ENCODE data around the gene TRIM40.

Gene TRIM40

DNA sequence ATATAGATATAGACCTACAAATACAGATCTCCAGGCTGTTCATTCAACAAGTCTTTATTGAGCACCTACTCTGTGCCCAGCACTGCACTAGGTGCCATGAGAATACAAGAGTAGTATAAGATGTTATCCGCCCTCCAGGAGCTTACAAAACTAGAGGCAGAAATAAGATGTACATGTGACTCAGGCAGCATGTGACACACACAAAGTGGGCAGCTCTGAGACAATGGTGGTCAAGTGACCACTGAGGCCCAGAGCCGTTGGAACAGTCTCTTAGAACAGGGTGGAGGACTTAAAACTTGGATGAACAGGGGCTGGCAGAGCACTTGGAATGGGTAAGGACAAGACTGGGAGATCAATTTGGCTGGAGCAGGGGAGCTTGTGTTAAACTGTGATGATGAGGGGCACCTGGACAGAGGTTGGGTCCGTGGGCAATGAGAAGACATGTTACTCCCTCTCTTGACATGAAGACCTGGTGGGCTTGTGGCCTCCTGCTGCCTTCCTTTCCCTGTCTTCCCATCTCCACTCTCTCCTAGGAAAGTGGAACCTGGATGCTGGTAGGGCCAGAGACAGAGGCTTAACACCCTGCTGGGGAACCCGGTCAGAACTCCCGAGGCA lies 48.6 kb downstream of the TRIM40 start:
- Histone ChIP-seq H3K4me1 (ENCODE audit: low read length) (no peaks in the 10 kb centered on the region), H3K9ac (ENCODE audit: low read length) (no peak overlapping the region), H4K20me1 (ENCODE audit: insufficient read depth, low read length) (no peaks in the 10 kb centered on the region), H3K27me3 (replicated peaks; ENCODE audit: insufficient read depth, low read length) (no peaks in the 10 kb centered on the region), H3F3A (ENCODE audit: insufficient read depth, low read length) (no peaks in the 10 kb centered on the region), H3K4me2 (ENCODE audit: low read depth, low read length) (no peak overlapping the region), H3K9me3 (replicated peaks; ENCODE audit: insufficient read depth, low read length) (no peaks in the 10 kb centered on the region), H2AFZ (ENCODE audit: low read length) (no peak overlapping the region), H3K79me2 (ENCODE audit: low read length) (no peaks in the 10 kb centered on the region), H3K36me3 (replicated peaks; ENCODE audit: insufficient read depth, low read length) (no peaks in the 10 kb centered on the region), H3K4me3 (ENCODE audit: low read length) (no peak overlapping the region), H3K27ac (ENCODE audit: low read length) (no peak overlapping the region), H3K9me2 (replicated peaks; ENCODE audit: insufficient read depth, low read length) (no peaks in the 10 kb centered on the region)
- TF ChIP-seq EZH2 (optimal IDR thresholded peaks at IDR 0.05; ENCODE audit: low read depth, low read length): no peak
- no peak for TF ChIP-seq EZH2phosphoT487 (IDR thresholded peaks at IDR 0.05; ENCODE audit: low read length)
- TF ChIP-seq, protein P1, sequence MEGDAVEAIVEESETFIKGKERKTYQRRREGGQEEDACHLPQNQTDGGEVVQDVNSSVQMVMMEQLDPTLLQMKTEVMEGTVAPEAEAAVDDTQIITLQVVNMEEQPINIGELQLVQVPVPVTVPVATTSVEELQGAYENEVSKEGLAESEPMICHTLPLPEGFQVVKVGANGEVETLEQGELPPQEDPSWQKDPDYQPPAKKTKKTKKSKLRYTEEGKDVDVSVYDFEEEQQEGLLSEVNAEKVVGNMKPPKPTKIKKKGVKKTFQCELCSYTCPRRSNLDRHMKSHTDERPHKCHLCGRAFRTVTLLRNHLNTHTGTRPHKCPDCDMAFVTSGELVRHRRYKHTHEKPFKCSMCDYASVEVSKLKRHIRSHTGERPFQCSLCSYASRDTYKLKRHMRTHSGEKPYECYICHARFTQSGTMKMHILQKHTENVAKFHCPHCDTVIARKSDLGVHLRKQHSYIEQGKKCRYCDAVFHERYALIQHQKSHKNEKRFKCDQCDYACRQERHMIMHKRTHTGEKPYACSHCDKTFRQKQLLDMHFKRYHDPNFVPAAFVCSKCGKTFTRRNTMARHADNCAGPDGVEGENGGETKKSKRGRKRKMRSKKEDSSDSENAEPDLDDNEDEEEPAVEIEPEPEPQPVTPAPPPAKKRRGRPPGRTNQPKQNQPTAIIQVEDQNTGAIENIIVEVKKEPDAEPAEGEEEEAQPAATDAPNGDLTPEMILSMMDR (IDR thresholded peaks at IDR 0.05; ENCODE audit: low read length): no peak
- no peak for DNase-seq

DNA sequence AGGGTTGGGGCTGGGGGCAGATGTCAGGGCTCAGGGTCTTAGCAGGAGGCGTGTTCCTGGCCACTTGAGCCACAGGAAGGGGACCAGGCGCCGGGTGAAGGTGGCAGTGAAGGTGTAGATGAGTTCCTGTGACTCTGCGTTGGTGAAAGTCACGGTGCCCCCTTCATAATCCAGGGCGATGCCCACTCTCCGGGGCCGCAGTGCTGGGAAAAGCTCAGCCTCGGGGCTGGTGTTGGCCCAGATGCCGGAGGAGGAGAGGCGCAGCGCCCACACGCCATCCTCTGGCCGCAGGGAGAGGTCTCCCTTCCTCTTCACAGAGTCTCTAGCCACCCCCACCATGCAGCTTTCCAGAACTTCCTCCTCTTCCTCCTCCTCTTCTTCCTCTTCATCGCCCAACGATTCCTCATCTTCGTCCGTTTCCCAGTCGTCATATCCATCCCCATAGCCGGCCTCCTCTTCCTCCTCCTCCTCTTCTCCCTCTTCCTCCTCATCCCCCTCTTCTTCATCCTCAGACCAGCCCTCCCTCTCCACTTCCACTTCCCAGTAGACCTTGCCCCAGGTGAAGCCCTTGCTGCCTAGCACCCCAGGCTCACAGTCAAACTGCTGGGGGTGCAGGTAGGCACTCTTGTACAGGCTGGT lies 50.0 kb downstream of the TRIM40 start:
- no peaks in the 10 kb centered on the region for H3K9me2 ChIP-seq (replicated peaks; ENCODE audit: insufficient read depth, low read length)
- DNase-seq: no peak
- H3K4me2 ChIP-seq (ENCODE audit: low read depth, low read length): no peak overlapping the region
- no peaks in the 10 kb centered on the region for H4K20me1 ChIP-seq (ENCODE audit: insufficient read depth, low read length)
- H3K9ac ChIP-seq (ENCODE audit: low read length): no peak overlapping the region
- H3K79me2 ChIP-seq (ENCODE audit: low read length): no peaks in the 10 kb centered on the region
- H3K27me3 ChIP-seq (replicated peaks; ENCODE audit: insufficient read depth, low read length): no peaks in the 10 kb centered on the region
- 0 out of 2 replicates have a peak, but pooled peaks cover 3% of the 10 kb centered on the region for H3K36me3 ChIP-seq (replicated peaks; ENCODE audit: insufficient read depth, low read length)
- no peak overlapping the region for H3K27ac ChIP-seq (ENCODE audit: low read length)
- H3K9me3 ChIP-seq (replicated peaks; ENCODE audit: insufficient read depth, low read length): no peaks in the 10 kb centered on the region
- TF ChIP-seq EZH2 (optimal IDR thresholded peaks at IDR 0.05; ENCODE audit: low read depth, low read length): no peak
- TF ChIP-seq EZH2phosphoT487 (IDR thresholded peaks at IDR 0.05; ENCODE audit: low read length): no peak
- TF ChIP-seq, protein P1 (IDR thresholded peaks at IDR 0.05; ENCODE audit: low read length): no peak
- no peak overlapping the region for H2AFZ ChIP-seq (ENCODE audit: low read length)
- no peaks in the 10 kb centered on the region for H3F3A ChIP-seq (ENCODE audit: insufficient read depth, low read length)
- no peak overlapping the region for H3K4me3 ChIP-seq (ENCODE audit: low read length)
- no peaks in the 10 kb centered on the region for H3K4me1 ChIP-seq (ENCODE audit: low read length)

DNA sequence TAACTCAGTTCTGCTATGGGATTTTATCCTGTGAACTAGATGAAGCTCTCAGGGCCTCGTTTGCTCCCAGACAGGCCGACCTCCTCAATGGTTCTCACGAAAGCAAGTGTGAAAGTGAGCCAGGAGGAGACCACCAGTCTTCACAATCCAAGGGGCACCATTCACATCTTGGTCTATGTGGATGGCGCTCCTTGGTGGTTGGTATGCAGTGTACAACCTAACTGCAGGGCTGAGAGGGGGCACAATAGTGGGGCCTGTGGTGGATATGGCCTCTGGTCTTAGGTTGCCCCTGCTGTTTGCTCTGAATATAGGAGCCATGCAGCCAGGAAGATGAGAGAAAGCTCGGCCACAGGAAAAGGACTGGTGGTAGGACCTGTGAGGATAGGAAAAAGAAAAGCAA lies 52.6 kb downstream of the TRIM40 start:
- DNase-seq: no peak
- Histone ChIP-seq H3K4me1 (ENCODE audit: low read length) (no peaks in the 10 kb centered on the region), H3K4me2 (ENCODE audit: low read depth, low read length) (no peak overlapping the region), H3F3A (ENCODE audit: insufficient read depth, low read length) (no peaks in the 10 kb centered on the region), H3K79me2 (ENCODE audit: low read length) (no peaks in the 10 kb centered on the region), H4K20me1 (ENCODE audit: insufficient read depth, low read length) (no peaks in the 10 kb centered on the region), H3K36me3 (replicated peaks; ENCODE audit: insufficient read depth, low read length) (0 out of 2 replicates have a peak, but pooled peaks cover 3% of the 10 kb centered on the region), H3K27ac (ENCODE audit: low read length) (no peak overlapping the region), H3K9me3 (replicated peaks; ENCODE audit: insufficient read depth, low read length) (no peaks in the 10 kb centered on the region), H3K9me2 (replicated peaks; ENCODE audit: insufficient read depth, low read length) (no peaks in the 10 kb centered on the region), H3K27me3 (replicated peaks; ENCODE audit: insufficient read depth, low read length) (no peaks in the 10 kb centered on the region), H3K9ac (ENCODE audit: low read length) (no peak overlapping the region), H2AFZ (ENCODE audit: low read length) (no peak overlapping the region), H3K4me3 (ENCODE audit: low read length) (no peak overlapping the region)
- TF ChIP-seq, protein P1 (IDR thresholded peaks at IDR 0.05; ENCODE audit: low read length): no peak
- no peak for TF ChIP-seq EZH2phosphoT487 (IDR thresholded peaks at IDR 0.05; ENCODE audit: low read length)
- no peak for TF ChIP-seq EZH2 (optimal IDR thresholded peaks at IDR 0.05; ENCODE audit: low read depth, low read length)

Measured in MM.1S (cell line).